LHCN-M2 (cell line): Measurements from ENCODE around the gene LRRK1. TPM values are rescaled to one million over a fixed set of nuclear protein-coding genes. Genes with fewer than 3 reads are reported as not detected.
"Not testable (repeated sequence)": the region's sequence is repeated elsewhere in the genome, so short reads cannot be mapped to it uniquely, and the experiment has no call there.

Source experiments
- DNase-seq: peaks from one replicate; pipeline ENCODE4 v3.0.0-alpha.2; 2012; ENCODE audit warnings: low read depth
- total RNA-seq: library from RNA; depleted of rRNA; stranded (reverse); fragments of >200 nt; gene quantifications from 2 replicates; pipeline ENCODE4 v1.2.3, GENCODE V29; 2014

The LRRK1 gene
- total RNA-seq, 1 experiment from 2014 or later: 0.17 TPM

- peak; percentile 5 for DNase-seq
These were observed 171.3 kb downstream of the LRRK1 start for GRCh38 chr15:101090428-101090790.

GRCh38 chr15:101091080-101092017, 172.2 kb downstream of the LRRK1 start:
- no peak for DNase-seq

- no peak for DNase-seq
These were observed 173.2 kb downstream of the LRRK1 start for GRCh38 chr15:101092156-101092866.

- DNase-seq: no peak
These were observed 173.7 kb downstream of the LRRK1 start for GRCh38 chr15:101092867-101093202.

GRCh38 chr15:101093958-101094357, 174.8 kb downstream of the LRRK1 start:
- no peak for DNase-seq

- DNase-seq: not testable (repeated sequence)
These were observed 176.7 kb downstream of the LRRK1 start for GRCh38 chr15:101095796-101096406.

GRCh38 chr15:101097111-101097510, 178.0 kb downstream of the LRRK1 start:
- DNase-seq: no peak

- DNase-seq: no peak
These were observed 180.0 kb downstream of the LRRK1 start for GRCh38 chr15:101099183-101099582.

GRCh38 chr15:101100118-101100517, 181.0 kb downstream of the LRRK1 start:
- DNase-seq: no peak

- no peak for DNase-seq
These were observed 181.7 kb downstream of the LRRK1 start for GRCh38 chr15:101100593-101101442.

- DNase-seq: no peak
These were observed 182.5 kb downstream of the LRRK1 start for GRCh38 chr15:101101676-101102075.

- no peak for DNase-seq
These were observed 183.6 kb downstream of the LRRK1 start for GRCh38 chr15:101102746-101103145.

- no peak for DNase-seq
These were observed 184.4 kb downstream of the LRRK1 start for GRCh38 chr15:101103598-101103997.

GRCh38 chr15:101104141-101104540, 185.0 kb downstream of the LRRK1 start:
- DNase-seq: no peak

GRCh38 chr15:101105059-101105891, 186.1 kb downstream of the LRRK1 start:
- DNase-seq: no peak

GRCh38 chr15:101107101-101107500, 187.9 kb downstream of the LRRK1 start:
- DNase-seq: no peak

- no peak for DNase-seq
These were observed 188.7 kb downstream of the LRRK1 start for GRCh38 chr15:101107625-101108460.

- DNase-seq: no peak
These were observed 189.3 kb downstream of the LRRK1 start for GRCh38 chr15:101108461-101108775.

- no peak for DNase-seq
These were observed 189.6 kb downstream of the LRRK1 start for GRCh38 chr15:101108791-101109190.
